Measurements from ENCODE around the gene NDC1. TPM values are rescaled to one million over a fixed set of nuclear protein-coding genes. Genes with fewer than 3 reads are reported as not detected.

NDC1 gene
- total RNA-seq, 1 donor from 2014 or later: 9.8 TPM

DNA sequence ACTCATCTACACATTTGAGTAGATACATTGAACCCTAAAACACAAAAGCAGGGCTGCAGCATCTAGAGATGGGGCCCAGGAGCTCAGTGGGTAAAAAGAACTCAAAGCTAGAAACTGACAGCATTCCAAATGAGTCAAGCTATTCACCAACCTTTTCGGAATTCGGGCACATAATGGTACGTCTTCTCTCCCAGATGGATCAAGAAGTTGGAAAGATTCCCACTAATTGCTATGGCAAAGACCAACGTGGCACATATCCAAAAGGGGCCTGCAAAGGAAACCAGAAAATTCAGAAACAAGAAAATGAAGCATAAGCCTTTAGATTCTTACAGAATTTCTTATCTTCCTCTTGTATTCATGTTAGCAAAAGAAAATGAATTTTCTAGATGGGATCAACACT, 33.1 kb upstream of the NDC1 start:
- DNase-seq (ENCODE audit: extremely low spot score, unreplicated experiment): no peak
- no peak overlapping the region for H3K4me3 Mint-ChIP-seq (ENCODE audit: unreplicated experiment)
- H3K27ac Mint-ChIP-seq (ENCODE audit: unreplicated experiment): no peak overlapping the region
- no peaks in the 10 kb centered on the region for H3K27me3 Mint-ChIP-seq (ENCODE audit: unreplicated experiment)
- H3K9me3 Mint-ChIP-seq (ENCODE audit: unreplicated experiment): no peaks in the 10 kb centered on the region
- TF ChIP-seq, protein P1, sequence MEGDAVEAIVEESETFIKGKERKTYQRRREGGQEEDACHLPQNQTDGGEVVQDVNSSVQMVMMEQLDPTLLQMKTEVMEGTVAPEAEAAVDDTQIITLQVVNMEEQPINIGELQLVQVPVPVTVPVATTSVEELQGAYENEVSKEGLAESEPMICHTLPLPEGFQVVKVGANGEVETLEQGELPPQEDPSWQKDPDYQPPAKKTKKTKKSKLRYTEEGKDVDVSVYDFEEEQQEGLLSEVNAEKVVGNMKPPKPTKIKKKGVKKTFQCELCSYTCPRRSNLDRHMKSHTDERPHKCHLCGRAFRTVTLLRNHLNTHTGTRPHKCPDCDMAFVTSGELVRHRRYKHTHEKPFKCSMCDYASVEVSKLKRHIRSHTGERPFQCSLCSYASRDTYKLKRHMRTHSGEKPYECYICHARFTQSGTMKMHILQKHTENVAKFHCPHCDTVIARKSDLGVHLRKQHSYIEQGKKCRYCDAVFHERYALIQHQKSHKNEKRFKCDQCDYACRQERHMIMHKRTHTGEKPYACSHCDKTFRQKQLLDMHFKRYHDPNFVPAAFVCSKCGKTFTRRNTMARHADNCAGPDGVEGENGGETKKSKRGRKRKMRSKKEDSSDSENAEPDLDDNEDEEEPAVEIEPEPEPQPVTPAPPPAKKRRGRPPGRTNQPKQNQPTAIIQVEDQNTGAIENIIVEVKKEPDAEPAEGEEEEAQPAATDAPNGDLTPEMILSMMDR (IDR thresholded peaks at IDR 0.05): no peak
- H3K36me3 Mint-ChIP-seq (ENCODE audit: unreplicated experiment): peaks cover 35% of the 10 kb centered on the region
- no peaks in the 10 kb centered on the region for H3K4me1 Mint-ChIP-seq (ENCODE audit: unreplicated experiment)

DNA sequence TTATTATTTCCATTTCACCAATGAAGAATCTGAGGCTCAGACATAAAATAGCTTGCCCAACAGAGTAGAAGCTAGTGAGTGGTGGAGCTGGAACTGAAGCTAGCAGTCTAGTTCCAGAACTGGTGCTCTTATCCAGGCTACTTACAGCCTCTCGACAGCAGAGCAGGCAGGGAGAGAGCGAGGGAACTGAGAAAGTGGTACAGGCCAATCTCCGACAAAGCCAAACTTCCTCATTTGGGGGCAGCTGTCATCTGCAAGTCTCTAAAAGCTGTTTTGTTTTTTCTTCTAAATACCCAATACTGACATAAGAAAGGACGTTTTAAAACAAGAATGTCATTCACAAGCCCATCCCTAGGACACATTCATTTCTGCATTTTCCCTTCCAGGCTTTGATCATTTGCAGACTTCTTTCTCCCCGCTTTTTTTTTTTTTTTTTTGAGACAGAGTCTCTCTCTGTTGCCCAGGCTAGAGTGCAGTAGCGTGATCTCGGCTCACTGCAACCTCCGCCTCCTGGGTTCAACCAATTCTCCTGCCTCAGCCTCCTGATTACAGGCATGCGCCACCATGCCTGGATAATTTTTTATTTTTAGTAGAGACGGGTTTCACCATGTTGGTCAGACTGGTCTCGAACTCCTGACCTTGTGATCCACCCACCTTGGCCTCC, 31.5 kb upstream of the NDC1 start:
- no peaks in the 10 kb centered on the region for H3K9me3 Mint-ChIP-seq (ENCODE audit: unreplicated experiment)

DNA sequence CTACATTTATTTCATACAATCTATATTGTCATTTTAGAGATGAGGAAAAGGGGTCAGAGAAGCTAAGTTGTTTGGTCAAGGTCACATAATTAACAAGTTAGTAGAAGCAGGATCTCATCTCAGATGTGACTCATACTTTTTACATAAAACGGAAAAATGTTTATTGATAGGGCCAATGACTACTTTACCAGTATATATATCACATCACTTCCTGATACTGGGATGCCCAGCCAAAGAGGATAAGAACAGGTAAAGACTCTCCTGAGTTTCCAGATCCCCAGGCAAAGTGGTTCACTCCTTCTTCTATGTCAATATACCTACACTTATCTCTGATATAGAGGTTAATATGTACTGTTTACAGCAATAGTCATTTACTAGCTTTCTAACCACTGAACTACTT, 30.5 kb upstream of the NDC1 start:
- Mint-ChIP-seq H3K4me1 (ENCODE audit: unreplicated experiment) (no peaks in the 10 kb centered on the region), H3K36me3 (ENCODE audit: unreplicated experiment) (peaks cover 33% of the 10 kb centered on the region), H3K9me3 (ENCODE audit: unreplicated experiment) (no peaks in the 10 kb centered on the region), H3K27ac (ENCODE audit: unreplicated experiment) (no peak overlapping the region), H3K4me3 (ENCODE audit: unreplicated experiment) (no peak overlapping the region), H3K27me3 (ENCODE audit: unreplicated experiment) (no peaks in the 10 kb centered on the region)
- TF ChIP-seq, protein P1 (IDR thresholded peaks at IDR 0.05): no peak
- no peak for DNase-seq (ENCODE audit: extremely low spot score, unreplicated experiment)

More for the DNA sequence above, 31.5 kb upstream of the NDC1 start:
- no peak overlapping the region for H3K4me3 Mint-ChIP-seq (ENCODE audit: unreplicated experiment)
- H3K27ac Mint-ChIP-seq (ENCODE audit: unreplicated experiment): no peak overlapping the region
- DNase-seq (ENCODE audit: extremely low spot score, unreplicated experiment): no peak
- peaks cover 33% of the 10 kb centered on the region for H3K36me3 Mint-ChIP-seq (ENCODE audit: unreplicated experiment)
- H3K27me3 Mint-ChIP-seq (ENCODE audit: unreplicated experiment): no peaks in the 10 kb centered on the region
- no peaks in the 10 kb centered on the region for H3K4me1 Mint-ChIP-seq (ENCODE audit: unreplicated experiment)
- TF ChIP-seq, protein P1 (IDR thresholded peaks at IDR 0.05): no peak

DNA sequence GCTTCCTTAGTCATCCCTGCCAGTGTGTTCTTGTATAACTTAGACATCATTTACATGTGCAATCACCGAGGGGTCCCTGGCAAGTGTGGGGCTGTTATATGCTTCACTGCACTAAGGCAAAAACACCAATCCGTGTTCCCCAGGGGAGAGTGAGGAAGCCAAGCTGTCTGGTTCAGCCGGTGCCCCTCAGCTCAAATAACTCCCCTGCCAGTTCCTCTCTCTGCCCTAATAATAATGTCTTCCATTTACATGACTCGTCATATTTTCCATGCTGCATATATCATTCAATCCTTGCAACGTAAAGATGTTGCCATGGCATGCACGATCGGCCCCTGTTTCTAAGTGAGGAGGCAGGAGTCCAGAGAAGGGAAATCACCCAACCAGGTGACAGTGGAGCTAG, 24.4 kb upstream of the NDC1 start:
- Mint-ChIP-seq H3K4me3 (ENCODE audit: unreplicated experiment) (no peak overlapping the region), H3K27me3 (ENCODE audit: unreplicated experiment) (no peaks in the 10 kb centered on the region), H3K4me1 (ENCODE audit: unreplicated experiment) (no peaks in the 10 kb centered on the region), H3K9me3 (ENCODE audit: unreplicated experiment) (no peaks in the 10 kb centered on the region), H3K36me3 (ENCODE audit: unreplicated experiment) (peaks cover 19% of the 10 kb centered on the region), H3K27ac (ENCODE audit: unreplicated experiment) (no peak overlapping the region)
- TF ChIP-seq, protein P1 (IDR thresholded peaks at IDR 0.05): no peak
- DNase-seq (ENCODE audit: extremely low spot score, unreplicated experiment): no peak

DNA sequence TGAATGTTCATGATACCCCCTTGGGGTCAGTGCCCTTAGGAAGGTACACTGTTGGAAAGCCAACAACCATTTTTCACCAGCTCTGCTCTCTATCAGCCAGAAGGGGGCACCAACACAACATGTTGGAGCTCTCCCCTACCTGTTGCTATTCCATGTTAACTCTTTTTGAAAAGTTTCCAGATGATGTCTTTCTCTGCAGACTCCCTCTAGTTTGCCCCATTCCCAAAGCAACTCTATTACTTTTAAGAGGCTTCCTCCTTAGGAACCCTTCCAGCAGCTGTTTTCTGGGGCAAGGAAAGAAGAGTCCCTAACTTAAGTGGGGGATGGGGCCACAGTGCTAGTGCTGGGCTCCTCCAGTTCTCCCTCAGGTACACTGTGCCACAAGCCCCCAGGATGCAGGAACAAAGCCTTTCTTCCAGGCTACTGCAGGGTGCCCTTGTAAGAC, 22.9 kb upstream of the NDC1 start:
- no peak overlapping the region for H3K27ac Mint-ChIP-seq (ENCODE audit: unreplicated experiment)
- H3K9me3 Mint-ChIP-seq (ENCODE audit: unreplicated experiment): no peaks in the 10 kb centered on the region
- H3K4me3 Mint-ChIP-seq (ENCODE audit: unreplicated experiment): no peak overlapping the region
- no peaks in the 10 kb centered on the region for H3K27me3 Mint-ChIP-seq (ENCODE audit: unreplicated experiment)
- H3K36me3 Mint-ChIP-seq (ENCODE audit: unreplicated experiment): peaks cover 14% of the 10 kb centered on the region
- DNase-seq (ENCODE audit: extremely low spot score, unreplicated experiment): no peak
- no peaks in the 10 kb centered on the region for H3K4me1 Mint-ChIP-seq (ENCODE audit: unreplicated experiment)
- TF ChIP-seq, protein P1 (IDR thresholded peaks at IDR 0.05): peak; percentile 80
